Prostate gland (tissue), 2 donors: ENCODE data around the gene MAD1L1.

ENCODE experiments used
- POLR2A ChIP-seq: fragments of 450-650 bp; IDR thresholded peaks from one replicate; pipeline ENCODE4 v1.6.1; 2016; ENCODE audit warnings: antibody characterized with exemption, mild to moderate bottlenecking
- TF ChIP-seq, protein P1 (sequence below), 4 experiments: fragments of 200-600 bp in 2 of 4; fragments of 450-650 bp in 2 of 4; sonication (generic) in 2 of 4; IDR thresholded peaks; 1 replicate in 3 of 4; 2 replicates in 1 of 4; pipeline ENCODE4 v1.5.1; 2016 to 2019; ENCODE audit warnings: antibody characterized with exemption in 4 of 4, mild to moderate bottlenecking in 2 of 4, moderate library complexity in 2 of 4

DNA sequence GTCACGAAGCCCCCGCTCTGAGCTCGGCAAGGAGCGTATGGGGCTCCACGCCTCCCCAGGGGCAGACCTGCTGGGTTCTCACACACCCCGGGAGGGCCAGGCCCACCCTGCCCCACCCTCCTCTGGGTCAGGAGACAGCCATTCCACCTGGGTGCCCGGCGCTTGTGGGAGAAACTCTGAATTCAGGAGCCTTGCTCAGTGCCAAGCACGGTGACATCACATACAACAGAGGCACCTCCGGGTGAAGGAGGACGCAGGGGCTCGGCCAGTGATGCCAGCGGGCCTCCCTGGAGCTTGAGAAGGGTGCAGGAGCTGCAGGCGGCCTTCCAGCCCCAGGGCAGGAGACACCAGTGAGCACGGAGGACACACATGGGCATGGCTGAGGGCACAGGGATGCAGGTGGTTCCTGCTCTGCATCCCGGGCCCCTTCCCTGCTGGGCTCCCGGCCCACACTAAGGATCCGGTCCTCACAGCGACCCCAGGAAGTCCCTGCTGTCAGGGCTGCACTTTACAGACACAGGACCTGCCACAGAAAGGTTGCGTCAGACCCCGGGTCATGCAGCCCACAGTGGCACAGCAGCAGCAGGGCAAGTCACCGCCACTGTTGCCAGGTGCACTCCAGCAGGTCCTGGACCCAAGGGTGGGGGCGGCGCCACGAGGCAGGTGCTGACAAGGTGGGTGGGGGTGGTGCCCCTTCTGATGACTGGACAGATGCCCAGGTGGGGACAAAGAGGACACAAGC, 108.0 kb downstream of the MAD1L1 start:
- TF ChIP-seq, protein P1, sequence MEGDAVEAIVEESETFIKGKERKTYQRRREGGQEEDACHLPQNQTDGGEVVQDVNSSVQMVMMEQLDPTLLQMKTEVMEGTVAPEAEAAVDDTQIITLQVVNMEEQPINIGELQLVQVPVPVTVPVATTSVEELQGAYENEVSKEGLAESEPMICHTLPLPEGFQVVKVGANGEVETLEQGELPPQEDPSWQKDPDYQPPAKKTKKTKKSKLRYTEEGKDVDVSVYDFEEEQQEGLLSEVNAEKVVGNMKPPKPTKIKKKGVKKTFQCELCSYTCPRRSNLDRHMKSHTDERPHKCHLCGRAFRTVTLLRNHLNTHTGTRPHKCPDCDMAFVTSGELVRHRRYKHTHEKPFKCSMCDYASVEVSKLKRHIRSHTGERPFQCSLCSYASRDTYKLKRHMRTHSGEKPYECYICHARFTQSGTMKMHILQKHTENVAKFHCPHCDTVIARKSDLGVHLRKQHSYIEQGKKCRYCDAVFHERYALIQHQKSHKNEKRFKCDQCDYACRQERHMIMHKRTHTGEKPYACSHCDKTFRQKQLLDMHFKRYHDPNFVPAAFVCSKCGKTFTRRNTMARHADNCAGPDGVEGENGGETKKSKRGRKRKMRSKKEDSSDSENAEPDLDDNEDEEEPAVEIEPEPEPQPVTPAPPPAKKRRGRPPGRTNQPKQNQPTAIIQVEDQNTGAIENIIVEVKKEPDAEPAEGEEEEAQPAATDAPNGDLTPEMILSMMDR (IDR thresholded peaks at IDR 0.05), result no peak
- TF ChIP-seq POLR2A, result no peak
